HG03521 (cell line): ENCODE data around the gene FBXO3.
A peak's percentile ranks its signal among the peaks of the same experiment; 100 is the strongest.
"Not testable (repeated sequence)": the region's sequence is repeated elsewhere in the genome, so short reads cannot be mapped to it uniquely, and the experiment has no call there.

Source experiments
- ATAC-seq: cut with Tn5 transposase; IDR thresholded peaks from one replicate; pipeline ENCODE4 v1.9.1; 2021; ENCODE audit warnings: mild to moderate bottlenecking, moderate library complexity; ENCODE audit not compliant: unreplicated experiment

FBXO3 gene

DNA sequence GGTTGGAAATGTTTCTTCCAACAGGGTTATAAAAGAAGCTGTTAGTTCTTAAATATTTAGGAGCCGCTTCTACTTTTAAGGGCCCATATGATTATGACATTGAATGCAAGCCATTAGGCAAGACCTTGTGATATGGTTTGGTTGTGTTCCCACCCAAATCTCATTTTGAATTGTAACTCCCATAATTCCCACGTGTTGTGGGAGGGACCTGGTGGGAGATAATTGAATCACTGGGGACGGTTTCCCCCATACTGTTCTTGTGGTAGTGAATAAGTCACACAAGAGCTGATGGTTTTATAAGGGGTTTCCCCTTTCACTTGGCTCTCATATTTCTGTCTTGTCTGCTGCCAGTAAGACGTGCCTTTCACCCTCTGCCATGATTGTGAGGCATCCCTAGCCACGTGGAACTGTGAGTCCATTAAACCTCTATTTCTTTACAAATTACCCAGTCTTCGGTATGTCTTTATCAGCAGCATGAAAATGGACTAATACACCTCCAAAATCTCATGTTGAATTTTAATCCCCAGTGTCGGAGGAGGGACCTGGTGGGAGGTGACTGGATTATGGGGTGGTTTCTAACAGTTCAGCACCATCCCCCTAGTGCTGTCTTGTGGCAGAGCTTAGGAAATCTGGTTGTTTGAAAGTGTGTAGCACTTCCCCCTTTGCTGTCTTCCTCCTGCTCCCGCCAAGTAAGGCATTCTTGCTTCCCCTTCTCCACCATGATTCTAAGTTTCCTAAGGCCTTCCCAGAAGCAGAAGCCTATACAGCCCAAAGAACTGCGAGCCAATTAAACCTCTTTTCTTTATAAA lies 42.4 kb downstream of the FBXO3 start:
- no peak for ATAC-seq

DNA sequence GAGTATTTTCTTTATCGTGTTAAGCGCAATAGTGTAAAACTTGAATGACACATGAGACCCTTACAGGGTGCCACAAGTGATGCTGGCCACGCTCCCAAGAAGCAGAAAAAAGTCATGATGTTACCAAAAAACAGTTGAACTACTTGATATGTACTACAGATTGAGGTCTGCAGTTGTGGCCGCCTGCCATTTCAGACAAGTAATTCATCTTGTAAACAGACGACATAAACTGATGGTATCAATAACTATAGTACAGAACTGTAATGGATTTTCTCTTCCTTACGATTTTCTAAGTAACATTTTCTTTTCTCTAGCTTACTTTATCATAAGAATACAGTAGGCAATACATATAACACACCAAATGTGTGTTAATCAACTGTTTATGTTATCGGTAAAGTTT lies 43.6 kb downstream of the FBXO3 start:
- ATAC-seq: no peak

DNA sequence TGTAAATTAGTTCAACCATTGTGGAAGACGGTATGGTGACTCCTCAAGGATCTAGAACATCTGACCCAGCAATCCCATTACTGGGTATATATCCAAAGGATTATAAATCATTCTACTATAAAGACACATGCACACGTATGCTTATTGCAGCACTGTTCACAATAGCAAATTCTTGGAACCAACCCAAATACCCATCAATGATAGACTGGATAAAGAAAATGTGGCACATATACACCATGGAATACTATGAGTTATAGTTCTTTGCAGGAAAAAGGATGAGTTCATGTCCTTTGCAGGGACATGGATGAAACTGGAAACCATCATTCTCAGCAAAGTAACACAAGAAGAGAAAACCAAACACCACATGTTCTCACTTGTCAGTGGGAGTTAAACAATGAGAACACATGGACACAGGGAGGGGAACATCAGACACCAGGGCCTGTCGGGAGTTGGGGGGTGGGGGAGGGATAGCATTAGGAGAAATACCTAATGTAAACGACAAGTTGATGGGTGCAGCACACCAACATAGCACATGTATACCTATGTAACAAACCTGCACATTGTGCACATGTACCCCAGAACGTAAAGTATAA lies 45.2 kb downstream of the FBXO3 start:
- not testable (repeated sequence) for ATAC-seq

DNA sequence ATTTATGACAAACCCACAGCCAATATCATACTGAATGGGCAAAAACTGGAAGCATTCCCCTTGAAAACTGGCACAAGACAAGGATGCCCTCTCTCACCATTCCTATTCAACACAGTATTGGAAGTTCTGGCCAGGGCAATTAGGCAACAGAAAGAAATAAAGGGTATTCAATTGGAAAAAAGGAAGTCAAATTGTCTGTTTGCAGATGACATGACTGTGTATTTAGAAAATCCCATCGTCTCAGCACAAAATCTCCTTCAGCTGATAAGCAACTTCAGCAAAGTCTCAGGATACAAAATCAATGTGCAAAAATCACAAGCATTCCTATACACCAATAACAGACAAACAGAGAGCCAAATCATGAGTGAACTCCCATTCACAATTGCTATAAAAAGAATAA lies 46.8 kb downstream of the FBXO3 start:
- not testable (repeated sequence) for ATAC-seq

DNA sequence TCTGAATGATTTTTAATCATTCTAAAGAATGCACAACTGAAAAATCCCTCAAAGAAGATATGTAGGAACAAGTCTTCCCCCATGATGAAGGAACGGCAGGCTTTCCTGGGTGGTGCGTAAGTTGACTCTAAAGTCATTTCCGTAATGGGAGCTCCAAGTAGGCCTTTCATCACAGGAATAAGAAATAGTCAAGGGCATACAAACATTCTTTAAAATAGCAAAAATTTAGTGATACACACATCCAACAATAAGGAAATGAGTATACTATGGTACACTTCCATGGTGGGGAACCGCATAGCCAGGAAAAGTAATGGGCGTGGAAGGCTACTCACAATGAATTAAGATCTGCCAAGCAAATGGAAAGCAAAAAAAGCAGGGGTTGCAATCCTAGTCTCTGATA lies 48.8 kb downstream of the FBXO3 start:
- no peak for ATAC-seq

DNA sequence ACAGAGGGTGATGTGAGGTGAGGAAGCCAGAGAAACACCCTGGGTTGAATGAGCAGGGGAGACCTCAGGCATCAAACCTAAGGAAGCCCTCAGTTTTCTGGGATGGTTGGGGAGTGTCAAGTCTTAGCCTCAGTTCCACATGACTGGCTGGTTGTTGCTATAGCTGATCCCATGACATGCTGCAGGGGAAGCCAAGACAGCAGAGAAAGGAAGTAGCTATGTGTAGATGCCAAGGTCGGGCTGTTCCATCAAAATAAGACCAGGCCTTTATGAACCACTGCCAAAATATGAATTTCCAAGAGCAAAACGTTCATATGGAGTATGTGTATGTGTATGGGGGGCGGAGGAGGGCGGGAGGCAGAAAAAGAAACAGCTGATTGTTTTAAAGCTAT lies 49.7 kb downstream of the FBXO3 start:
- ATAC-seq: no peak

DNA sequence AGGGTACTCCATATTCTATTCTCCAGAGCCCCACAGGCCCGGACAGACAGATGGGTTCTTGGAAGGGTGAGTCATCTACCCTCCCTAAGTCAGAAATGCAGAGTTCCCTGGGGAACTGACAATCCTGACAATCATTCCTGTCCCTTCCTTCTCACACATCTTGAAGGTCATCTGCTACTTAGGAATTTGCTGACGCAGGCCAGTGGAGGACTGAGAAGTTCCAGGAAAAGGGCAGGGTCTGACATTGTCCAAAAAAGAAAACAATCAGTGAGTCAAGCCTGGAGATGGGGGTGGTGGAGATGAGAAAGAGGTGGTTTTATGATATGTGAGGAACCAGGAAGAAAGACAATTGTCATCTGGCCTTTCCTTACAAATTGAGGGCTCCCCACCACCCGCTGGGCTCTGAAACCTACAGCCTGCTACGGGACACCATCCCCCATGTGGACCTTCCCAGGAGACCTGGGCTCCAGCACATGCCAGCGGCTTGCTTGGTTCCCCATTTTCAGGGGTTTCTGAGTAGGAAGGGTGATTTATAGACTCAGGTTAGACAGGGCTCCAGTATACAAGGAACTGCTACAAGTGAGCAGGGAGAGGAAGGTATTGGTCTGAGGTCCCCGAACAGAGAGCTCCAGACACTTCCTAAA lies 51.0 kb downstream of the FBXO3 start:
- no peak for ATAC-seq

DNA sequence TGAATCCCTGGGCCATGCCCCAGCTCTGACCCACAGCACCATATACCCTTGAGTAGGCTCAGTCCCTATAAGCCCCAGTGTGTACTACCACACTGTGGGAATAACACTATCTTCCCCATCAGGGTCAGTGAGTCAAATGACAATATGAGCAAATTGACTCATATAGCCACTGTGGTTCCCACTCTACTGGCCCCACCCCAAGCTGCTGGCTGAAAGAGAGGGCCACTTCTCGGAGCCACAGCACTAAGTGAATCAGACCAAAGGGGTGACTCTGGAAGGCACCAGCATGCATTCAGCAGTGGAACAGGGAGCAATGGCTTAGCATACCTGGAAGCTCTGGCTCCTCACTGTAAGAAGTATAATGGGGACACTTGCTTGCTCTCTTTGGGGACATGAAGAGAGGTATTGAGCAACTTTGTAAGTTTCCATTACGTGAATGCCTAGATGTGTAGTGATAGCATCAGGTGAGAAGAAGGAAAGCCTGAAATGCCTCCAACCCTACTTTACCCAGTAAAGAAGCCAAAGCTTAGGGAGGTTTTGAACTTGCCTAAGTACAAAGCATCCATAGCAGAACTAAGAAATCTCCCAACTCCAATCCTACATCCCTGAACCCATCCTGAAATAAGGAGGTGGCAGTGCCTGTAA lies 51.6 kb downstream of the FBXO3 start:
- peak; percentile 69 for ATAC-seq

DNA sequence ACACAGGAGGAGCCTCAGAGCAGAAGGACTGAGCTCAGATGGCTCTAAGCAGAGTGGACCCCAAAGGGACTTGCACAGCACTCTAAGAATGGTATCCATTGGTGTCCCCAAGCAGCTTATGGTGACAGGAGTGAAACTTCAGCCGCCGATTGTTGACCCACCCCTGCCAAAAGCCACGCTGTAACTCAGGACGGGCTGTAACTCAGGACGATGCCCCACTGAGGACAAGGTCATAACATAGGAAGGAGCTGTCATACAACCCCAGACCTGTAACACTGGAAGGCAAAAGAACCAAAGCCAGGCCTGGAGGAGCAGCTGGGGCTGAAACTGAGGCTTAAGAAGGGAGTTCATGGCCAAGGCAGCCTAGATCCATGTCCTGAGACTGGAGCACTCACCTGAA lies 52.3 kb downstream of the FBXO3 start:
- ATAC-seq: no peak

DNA sequence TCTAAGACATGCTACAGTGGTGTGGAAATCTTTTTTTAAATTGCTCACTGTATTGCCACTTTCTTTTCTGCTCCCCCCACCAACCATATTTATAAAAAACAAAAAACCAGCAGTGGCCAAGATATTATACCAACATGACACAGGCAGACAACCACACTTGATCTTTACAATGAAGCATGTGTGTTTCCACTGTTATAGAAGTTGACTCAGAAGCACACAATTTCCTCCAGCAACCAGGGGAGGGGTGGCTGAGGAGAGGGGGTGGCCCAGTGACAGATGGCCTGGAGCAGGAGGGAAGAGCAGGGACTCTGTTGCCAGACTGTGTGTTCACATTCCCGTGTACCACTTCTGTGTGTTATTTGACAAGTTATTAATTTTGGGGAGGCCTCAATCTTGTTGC lies 52.9 kb downstream of the FBXO3 start:
- no peak for ATAC-seq

DNA sequence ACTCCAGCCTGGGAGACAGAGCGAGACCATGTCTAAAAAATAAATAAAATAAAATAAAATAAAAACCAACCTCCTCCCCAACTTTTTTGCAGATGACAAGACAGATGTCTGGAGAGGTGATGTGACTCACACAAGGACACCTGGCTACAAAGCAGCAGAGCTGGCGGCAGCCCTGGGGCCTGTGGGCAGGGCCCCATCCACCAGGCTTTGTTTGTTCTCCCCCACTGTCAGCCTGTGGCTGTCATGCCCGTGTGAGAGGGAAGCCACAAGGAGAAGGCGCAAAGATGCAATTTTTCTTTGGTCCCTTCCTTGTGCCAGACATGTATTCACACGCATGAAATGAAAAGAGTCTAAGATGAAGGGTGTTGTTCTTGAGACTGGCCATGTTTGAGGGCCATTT lies 54.7 kb downstream of the FBXO3 start:
- ATAC-seq: no peak

DNA sequence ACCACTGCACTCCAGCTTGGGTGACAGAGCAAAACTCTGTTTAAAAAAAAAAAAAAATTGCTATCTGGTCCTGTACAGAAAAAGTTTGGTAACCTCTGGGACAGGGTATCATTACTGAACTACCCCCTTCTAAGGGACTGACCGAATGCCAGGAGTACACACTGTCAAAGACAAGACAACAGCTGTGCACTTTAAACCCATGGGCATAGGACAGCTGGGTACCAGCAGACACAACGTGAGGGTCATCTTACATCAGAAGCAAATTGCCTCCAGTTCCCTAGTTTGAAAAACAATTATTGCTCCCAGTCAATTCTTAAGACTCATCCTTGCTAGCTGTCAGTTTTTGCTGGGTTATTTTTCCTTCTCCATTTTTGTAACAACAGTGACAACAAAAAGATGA lies 55.9 kb downstream of the FBXO3 start:
- ATAC-seq: no peak

DNA sequence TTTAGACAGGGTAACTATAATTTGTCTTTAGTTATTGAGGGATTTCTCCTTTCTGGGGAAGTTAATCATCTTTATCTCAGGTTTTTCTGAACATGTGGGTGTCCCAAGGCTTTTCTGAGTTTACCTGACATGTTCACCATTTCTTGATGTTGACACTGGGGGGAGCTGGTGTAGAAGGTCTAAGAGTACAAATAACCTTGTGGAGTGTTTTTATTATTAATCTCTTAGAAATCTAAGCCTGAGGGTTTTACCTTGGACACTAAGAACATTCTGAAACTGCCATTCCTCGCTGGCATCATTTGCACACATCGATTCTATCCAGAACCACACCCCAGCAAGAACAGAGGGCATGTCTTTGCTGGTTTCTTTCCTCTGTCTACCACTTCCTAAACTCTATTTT lies 58.1 kb downstream of the FBXO3 start:
- ATAC-seq: no peak

DNA sequence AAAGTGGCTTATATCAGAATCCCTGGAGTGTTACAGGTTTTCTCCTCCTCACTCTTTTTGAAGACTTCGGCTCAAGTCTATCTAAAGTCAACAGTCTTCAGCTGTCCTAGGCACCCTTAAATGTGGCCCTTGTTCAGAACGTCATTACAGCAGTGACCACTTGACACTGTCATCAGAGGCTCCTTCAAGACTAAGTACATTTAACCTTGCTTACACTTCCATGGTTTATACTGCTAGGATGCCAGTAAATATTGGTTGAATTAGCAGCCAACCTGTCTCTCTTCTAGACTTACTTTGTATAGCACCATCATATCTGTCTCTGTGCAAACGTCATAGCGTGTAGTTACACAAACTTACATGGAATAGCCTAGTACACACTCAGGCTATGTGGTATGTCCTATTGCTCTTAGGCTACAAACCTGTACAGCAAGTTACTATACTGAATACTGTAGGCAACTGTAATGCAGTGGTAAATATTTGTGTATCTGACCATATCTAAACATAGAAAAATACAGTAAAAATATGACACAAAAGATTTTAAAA lies 60.4 kb downstream of the FBXO3 start:
- no peak for ATAC-seq

DNA sequence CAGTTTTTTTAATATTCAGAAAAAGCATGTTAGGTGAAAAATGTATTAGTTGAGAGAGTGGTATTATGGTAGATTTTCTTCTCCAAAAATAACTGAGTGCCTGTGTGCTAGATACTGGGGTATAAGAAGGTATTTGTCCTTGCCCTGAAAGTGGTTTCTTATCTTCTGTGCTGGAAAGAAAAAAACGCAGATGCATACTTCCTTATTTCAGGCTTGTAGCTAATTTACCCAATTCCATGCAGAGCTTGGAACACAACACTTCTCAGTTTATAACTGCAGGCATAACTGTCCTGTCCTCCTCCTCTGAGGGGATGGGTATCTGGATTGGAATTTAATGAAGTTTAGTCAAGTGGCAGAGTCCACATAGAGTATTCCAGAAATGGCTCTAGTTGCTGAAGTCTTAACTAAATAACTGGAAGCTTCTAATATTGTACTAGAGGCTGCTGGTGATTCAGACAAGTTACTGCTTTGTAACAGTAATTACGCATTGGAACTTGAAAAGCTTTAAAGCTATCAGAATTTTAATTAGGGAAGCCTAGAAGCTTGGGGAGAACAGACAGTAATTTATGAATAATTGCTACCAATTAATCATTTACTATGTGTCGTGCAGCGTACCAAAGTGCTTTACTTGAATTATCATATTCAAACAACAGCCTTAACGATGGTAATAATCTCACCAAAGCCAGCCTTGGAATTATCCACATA lies 61.0 kb downstream of the FBXO3 start:
- ATAC-seq: no peak

DNA sequence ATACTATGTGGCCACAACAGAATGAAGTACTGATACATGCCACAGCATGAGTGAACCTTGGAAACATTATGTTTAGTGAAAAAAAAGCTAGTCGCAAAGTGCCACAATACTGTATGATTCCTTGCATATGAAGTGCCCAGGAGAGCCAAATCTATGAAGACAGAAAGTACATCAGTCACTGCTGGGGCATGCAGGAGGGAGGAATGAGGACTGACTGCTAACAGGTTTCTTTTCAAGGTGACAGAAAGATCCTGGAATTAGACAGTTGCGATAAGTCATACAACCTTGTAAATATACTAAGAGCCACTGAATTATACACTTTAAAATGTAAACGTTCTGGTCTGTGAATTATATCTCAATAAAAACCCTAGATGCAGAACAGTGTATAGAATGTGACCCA lies 61.9 kb downstream of the FBXO3 start:
- no peak for ATAC-seq

DNA sequence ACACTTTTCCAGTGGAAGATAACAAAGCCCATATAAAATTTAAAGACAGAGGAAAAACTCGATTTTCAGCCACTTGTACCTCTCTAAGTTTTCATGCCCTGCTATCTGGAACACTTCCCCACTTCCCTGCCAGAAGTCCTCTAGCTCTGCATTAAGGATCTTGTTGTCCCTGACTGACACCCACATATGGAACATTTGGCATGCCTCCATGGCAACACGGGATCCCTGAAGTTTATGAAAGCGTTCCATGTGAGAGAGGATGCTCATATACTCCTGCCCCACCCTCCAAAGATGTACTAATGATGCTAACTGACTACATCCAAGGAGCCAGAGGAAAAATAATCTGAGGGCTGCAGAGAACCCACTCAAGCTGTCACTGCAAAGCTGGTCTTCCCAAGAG lies 64.9 kb downstream of the FBXO3 start:
- no peak for ATAC-seq

DNA sequence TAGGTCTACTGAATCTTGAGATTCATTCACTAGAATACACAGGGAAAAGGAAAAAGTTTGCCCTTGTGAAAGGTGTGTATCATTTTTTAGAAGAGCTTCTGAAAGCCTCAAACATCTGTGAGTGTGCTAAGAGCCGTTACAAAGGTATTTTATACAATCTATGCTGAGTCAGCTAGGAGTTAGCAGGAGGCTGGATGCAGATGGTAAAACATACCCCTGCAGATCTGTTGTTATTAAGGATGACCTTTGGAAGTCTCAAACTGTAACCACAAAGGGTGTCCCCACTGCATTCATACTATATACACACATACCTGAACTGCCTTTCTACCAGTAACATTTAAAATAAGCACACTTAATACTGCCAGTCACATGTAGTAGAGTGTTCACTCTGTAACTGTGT lies 65.3 kb downstream of the FBXO3 start:
- ATAC-seq: no peak

DNA sequence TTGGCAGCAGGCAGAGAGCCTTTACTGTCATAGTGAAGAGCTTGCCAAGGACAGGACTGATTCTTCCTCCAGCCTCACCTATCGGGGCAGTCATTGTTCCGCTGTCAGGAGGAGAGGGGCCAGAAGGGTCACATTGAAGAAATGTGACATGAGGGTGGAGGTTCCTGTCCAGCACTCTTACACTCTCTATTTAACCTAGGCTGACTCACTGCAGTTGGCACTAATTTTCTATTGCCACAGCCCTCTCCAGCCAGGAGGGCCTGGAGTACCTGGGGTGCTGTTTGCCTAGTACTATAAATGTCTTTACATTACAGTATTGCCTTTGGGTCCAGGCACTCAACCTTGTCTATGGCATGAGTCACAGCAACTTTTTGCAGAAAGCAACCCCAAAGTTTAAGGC lies 66.5 kb downstream of the FBXO3 start:
- ATAC-seq: not testable (repeated sequence)

DNA sequence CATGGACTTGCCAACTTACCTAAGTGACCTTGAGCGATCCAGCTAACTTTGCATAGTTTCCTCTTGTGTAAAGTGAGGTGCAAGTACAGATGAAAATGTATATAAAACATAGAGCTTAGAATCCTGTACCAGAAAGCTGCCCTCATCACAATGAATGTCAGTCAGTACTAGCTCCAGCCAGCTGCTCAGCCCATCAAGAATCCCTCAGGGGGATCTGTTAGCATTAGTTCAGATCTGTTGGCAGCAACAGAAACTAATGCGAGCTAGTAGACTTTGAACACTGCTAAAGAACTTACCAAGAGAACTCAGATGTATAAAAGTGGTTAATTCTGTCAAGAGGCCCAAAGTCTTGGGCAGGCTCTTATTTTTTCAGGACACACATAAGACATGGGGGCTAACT lies 67.4 kb downstream of the FBXO3 start:
- ATAC-seq: no peak

DNA sequence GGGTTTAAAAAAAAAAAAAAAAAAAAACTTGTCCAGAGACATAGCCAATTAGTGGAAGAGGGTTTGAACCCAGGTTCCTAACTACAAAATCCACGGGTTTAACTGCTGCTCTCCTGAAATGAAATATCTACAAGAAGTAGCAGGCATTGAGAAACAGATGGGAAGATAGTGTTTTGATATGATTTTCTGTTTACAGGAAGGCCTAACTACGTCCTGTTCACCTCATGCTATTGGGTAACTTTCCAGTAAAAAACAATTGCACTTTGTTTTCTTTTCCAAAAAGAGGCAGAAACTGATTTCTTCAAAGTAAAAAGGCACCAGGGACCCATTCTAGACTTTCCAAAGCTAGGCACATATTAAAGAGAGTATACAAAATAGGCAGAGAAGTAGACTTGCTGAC lies 67.8 kb downstream of the FBXO3 start:
- no peak for ATAC-seq
